NB4 (cell line): ENCODE data around the gene USP17L18.
"Not testable (repeated sequence)": the region's sequence is repeated elsewhere in the genome, so short reads cannot be mapped to it uniquely, and the experiment has no call there.

Source experiments
- MAX ChIP-seq: IDR thresholded peaks from 2 replicates; pipeline ENCODE4 v1.6.1; 2011; ENCODE audit warnings: low read depth, low read length
- POLR2A ChIP-seq: IDR thresholded peaks from 2 replicates; pipeline ENCODE4 v1.6.1; 2011; ENCODE audit warnings: mild to moderate bottlenecking; ENCODE audit not compliant: insufficient read length; ENCODE audit errors: extremely low read depth
- TF ChIP-seq, protein P1 (sequence below): IDR thresholded peaks from one replicate; pipeline ENCODE4 v1.5.1; 2012; ENCODE audit warnings: low read depth, low read length

DNA sequence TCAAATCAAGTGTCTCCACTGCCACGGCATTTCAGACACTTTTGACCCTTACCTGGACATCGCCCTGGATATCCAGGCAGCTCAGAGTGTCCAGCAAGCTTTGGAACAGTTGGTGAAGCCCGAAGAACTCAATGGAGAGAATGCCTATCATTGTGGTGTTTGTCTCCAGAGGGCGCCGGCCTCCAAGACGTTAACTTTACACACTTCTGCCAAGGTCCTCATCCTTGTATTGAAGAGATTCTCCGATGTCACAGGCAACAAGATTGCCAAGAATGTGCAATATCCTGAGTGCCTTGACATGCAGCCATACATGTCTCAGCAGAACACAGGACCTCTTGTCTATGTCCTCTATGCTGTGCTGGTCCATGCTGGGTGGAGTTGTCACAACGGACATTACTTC lies 18.2 kb upstream of the USP17L18 start:
- TF ChIP-seq, protein P1, sequence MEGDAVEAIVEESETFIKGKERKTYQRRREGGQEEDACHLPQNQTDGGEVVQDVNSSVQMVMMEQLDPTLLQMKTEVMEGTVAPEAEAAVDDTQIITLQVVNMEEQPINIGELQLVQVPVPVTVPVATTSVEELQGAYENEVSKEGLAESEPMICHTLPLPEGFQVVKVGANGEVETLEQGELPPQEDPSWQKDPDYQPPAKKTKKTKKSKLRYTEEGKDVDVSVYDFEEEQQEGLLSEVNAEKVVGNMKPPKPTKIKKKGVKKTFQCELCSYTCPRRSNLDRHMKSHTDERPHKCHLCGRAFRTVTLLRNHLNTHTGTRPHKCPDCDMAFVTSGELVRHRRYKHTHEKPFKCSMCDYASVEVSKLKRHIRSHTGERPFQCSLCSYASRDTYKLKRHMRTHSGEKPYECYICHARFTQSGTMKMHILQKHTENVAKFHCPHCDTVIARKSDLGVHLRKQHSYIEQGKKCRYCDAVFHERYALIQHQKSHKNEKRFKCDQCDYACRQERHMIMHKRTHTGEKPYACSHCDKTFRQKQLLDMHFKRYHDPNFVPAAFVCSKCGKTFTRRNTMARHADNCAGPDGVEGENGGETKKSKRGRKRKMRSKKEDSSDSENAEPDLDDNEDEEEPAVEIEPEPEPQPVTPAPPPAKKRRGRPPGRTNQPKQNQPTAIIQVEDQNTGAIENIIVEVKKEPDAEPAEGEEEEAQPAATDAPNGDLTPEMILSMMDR, result not testable (repeated sequence)
- TF ChIP-seq POLR2A, MAX: not testable (repeated sequence)
